Parathyroid adenoma (tissue), 2 donors: ENCODE results near the gene GRIK3.

Experiments used
- H2AFZ ChIP-seq: fragments of 300-600 bp; sonication (generic); one replicate; pipeline ENCODE4 v1.7.0; 2017; ENCODE audit warnings: antibody characterized with exemption, mild to moderate bottlenecking
- H3K27ac ChIP-seq: fragments of 300-600 bp; sonication (generic); one replicate; pipeline ENCODE4 v1.7.0; 2017
- H3K27me3 ChIP-seq: fragments of 300-600 bp; sonication (generic); one replicate; pipeline ENCODE4 v1.7.0; 2017; ENCODE audit warnings: low read length; ENCODE audit not compliant: control insufficient read depth, insufficient read depth
- H3K36me3 ChIP-seq: fragments of 300-600 bp; sonication (generic); one replicate; pipeline ENCODE4 v1.7.0; 2017; ENCODE audit warnings: low read length; ENCODE audit not compliant: control insufficient read depth, insufficient read depth
- H3K4me1 ChIP-seq: fragments of 300-600 bp; sonication (generic); one replicate; pipeline ENCODE4 v1.7.0; 2017; ENCODE audit warnings: control low read depth
- H3K4me2 ChIP-seq: fragments of 300-600 bp; sonication (generic); one replicate; pipeline ENCODE4 v1.7.0; 2017; ENCODE audit warnings: low read length
- H3K4me3 ChIP-seq: fragments of 300-600 bp; sonication (generic); one replicate; pipeline ENCODE4 v1.7.0; 2017; ENCODE audit warnings: low read depth, low read length
- H3K79me2 ChIP-seq: fragments of 300-600 bp; sonication (generic); one replicate; pipeline ENCODE4 v1.7.0; 2017; ENCODE audit warnings: control low read depth
- H3K9ac ChIP-seq: fragments of 300-600 bp; sonication (generic); one replicate; pipeline ENCODE4 v1.7.0; 2017; ENCODE audit warnings: mild to moderate bottlenecking
- H3K9me3 ChIP-seq: fragments of 300-600 bp; sonication (generic); one replicate; pipeline ENCODE4 v1.7.0; 2017; ENCODE audit warnings: low read length; ENCODE audit not compliant: control insufficient read depth
- CTCF ChIP-seq: fragments of 300-600 bp; sonication (generic); IDR thresholded peaks from one replicate; pipeline ENCODE4 v1.7.0; 2017; ENCODE audit warnings: antibody characterized with exemption, mild to moderate bottlenecking
- donor health status: primary hyperparathyroidism.

Gene GRIK3

GRCh38 chr1:36822648-36823047 is 211.7 kb downstream of the GRIK3 start:
- Histone ChIP-seq H3K27me3 (no peaks in the 10 kb centered on the region), H3K36me3 (no peaks in the 10 kb centered on the region), H3K4me1 (no peaks in the 10 kb centered on the region), H3K9ac (no peak overlapping the region), H3K27ac (no peak overlapping the region), H3K4me3 (no peak overlapping the region), H3K9me3 (no peaks in the 10 kb centered on the region), H3K79me2 (no peaks in the 10 kb centered on the region), H2AFZ (no peak overlapping the region), H3K4me2 (no peak overlapping the region)
- no peak for TF ChIP-seq CTCF

- Histone ChIP-seq H3K4me2 (no peak overlapping the region), H3K4me3 (no peak overlapping the region), H3K9me3 (no peaks in the 10 kb centered on the region), H3K27ac (no peak overlapping the region), H3K27me3 (no peaks in the 10 kb centered on the region), H2AFZ (no peak overlapping the region), H3K4me1 (no peaks in the 10 kb centered on the region), H3K79me2 (no peaks in the 10 kb centered on the region), H3K9ac (no peak overlapping the region), H3K36me3 (no peaks in the 10 kb centered on the region)
- no peak for TF ChIP-seq CTCF
Observed at GRCh38 chr1:36821386-36821785, 212.9 kb downstream of the GRIK3 start.

- Histone ChIP-seq H3K9me3 (no peaks in the 10 kb centered on the region), H3K4me1 (no peaks in the 10 kb centered on the region), H3K9ac (no peak overlapping the region), H3K79me2 (no peaks in the 10 kb centered on the region), H2AFZ (no peak overlapping the region), H3K4me3 (no peak overlapping the region), H3K36me3 (no peaks in the 10 kb centered on the region), H3K27me3 (no peaks in the 10 kb centered on the region), H3K27ac (no peak overlapping the region), H3K4me2 (no peak overlapping the region)
- no peak for TF ChIP-seq CTCF
Observed at GRCh38 chr1:36818771-36819170, 215.5 kb downstream of the GRIK3 start.

- Histone ChIP-seq H3K4me1 (no peaks in the 10 kb centered on the region), H2AFZ (no peak overlapping the region), H3K4me2 (no peak overlapping the region)
Observed at GRCh38 chr1:36816348-36816747, 218.0 kb downstream of the GRIK3 start.

More at GRCh38 chr1:36816348-36816747, 218.0 kb downstream of the GRIK3 start:
- Histone ChIP-seq H3K36me3 (no peaks in the 10 kb centered on the region), H3K4me3 (no peak overlapping the region), H3K27ac (no peak overlapping the region), H3K79me2 (no peaks in the 10 kb centered on the region), H3K27me3 (no peaks in the 10 kb centered on the region), H3K9me3 (no peaks in the 10 kb centered on the region), H3K9ac (no peak overlapping the region)
- no peak for TF ChIP-seq CTCF
